ENCODE data around the gene PRSS12. TPM values are rescaled to one million over a fixed set of nuclear protein-coding genes. Genes with fewer than 3 reads are reported as not detected.
"Not testable (repeated sequence)": the region's sequence is repeated elsewhere in the genome, so short reads cannot be mapped to it uniquely, and the experiment has no call there.

PRSS12 gene
- total and polyA plus RNA-seq, 2 experiments from 2014 or later, result 5.5 to 12.9 TPM

DNA sequence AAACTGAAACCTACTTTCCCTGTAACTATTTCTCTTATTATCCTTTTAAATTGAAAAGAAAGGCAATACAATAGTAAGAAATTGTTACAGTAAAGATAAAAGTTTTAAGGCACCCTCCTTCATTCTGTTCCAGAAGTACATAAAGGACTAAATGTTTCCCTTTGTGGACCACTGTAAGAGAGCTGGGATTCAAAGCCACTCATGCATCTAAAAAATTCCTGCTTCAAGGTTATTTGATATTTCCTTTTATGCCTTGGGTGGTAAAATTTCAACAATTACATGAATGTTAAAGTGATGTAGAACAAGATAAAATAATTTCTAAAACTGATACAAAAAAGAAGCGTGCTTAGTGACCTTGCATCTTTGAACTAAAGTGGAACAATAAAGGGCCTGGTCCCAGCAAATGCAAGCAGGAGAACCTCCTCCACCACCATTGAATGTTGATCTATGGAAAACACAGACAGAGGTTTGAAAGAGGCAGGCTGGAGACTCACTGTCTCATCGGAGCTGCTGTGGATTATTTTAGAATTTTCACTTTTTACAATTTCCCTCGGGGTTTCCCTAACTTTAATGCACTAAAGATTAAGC, 42.3 kb upstream of the PRSS12 start:
- Histone ChIP-seq H2AFZ (peak overlapping the region; percentile 3; the same call in 1 of the 2 replicates), H3K4me1 (ENCODE audit: insufficient read depth) (peaks cover 37% of the 10 kb centered on the region), H3K4me3 (no peak overlapping the region), H3K27ac (ENCODE audit: low read depth) (no peak overlapping the region), H3K27me3 (ENCODE audit: insufficient read depth) (no peaks in the 10 kb centered on the region), H3K36me3 (ENCODE audit: insufficient read depth) (no peaks in the 10 kb centered on the region), H3K9me2 (ENCODE audit: insufficient read depth) (no peaks in the 10 kb centered on the region), H3K79me2 (replicated peaks; ENCODE audit: insufficient read depth) (no peaks in the 10 kb centered on the region), H4K20me1 (replicated peaks; ENCODE audit: insufficient read depth) (no peaks in the 10 kb centered on the region), H3K4me2 (no peak overlapping the region), H3F3A (replicated peaks; ENCODE audit: low read depth) (no peaks in the 10 kb centered on the region)
- Mint-ChIP-seq H3K4me1 (peaks cover 40% of the 10 kb centered on the region), H3K27me3 (ENCODE audit: insufficient read depth, low read depth, poor library complexity) (peaks cover 2% of the 10 kb centered on the region), H3K4me3 (no peak overlapping the region), H3K9me3 (peaks cover 4% of the 10 kb centered on the region; the same call in 2 of the 3 replicates), H3K36me3 (ENCODE audit: low read depth) (no peaks in the 10 kb centered on the region), H3K27ac (no peak overlapping the region)
- no peak for TF ChIP-seq STAT1 (IDR thresholded peaks at IDR 0.05; ENCODE audit: unreplicated experiment)
- TF ChIP-seq CREB1 (CRISPR knock-in tag; IDR thresholded peaks at IDR 0.05; ENCODE audit: low read depth), result no peak
- TF ChIP-seq ZNF331 (CRISPR knock-in tag; IDR thresholded peaks at IDR 0.05; ENCODE audit: low read depth), result no peak
- no peak for TF ChIP-seq EZH2 (IDR thresholded peaks at IDR 0.05; ENCODE audit: low read depth, unreplicated experiment)
- TF ChIP-seq, protein P1, sequence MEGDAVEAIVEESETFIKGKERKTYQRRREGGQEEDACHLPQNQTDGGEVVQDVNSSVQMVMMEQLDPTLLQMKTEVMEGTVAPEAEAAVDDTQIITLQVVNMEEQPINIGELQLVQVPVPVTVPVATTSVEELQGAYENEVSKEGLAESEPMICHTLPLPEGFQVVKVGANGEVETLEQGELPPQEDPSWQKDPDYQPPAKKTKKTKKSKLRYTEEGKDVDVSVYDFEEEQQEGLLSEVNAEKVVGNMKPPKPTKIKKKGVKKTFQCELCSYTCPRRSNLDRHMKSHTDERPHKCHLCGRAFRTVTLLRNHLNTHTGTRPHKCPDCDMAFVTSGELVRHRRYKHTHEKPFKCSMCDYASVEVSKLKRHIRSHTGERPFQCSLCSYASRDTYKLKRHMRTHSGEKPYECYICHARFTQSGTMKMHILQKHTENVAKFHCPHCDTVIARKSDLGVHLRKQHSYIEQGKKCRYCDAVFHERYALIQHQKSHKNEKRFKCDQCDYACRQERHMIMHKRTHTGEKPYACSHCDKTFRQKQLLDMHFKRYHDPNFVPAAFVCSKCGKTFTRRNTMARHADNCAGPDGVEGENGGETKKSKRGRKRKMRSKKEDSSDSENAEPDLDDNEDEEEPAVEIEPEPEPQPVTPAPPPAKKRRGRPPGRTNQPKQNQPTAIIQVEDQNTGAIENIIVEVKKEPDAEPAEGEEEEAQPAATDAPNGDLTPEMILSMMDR (conservative IDR thresholded peaks at IDR 0.05; ENCODE audit: low read depth in 2 of 2), result no peak
- TF ChIP-seq, protein P2, sequence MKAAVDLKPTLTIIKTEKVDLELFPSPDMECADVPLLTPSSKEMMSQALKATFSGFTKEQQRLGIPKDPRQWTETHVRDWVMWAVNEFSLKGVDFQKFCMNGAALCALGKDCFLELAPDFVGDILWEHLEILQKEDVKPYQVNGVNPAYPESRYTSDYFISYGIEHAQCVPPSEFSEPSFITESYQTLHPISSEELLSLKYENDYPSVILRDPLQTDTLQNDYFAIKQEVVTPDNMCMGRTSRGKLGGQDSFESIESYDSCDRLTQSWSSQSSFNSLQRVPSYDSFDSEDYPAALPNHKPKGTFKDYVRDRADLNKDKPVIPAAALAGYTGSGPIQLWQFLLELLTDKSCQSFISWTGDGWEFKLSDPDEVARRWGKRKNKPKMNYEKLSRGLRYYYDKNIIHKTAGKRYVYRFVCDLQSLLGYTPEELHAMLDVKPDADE (IDR thresholded peaks at IDR 0.05), result no peak
- TF ChIP-seq, protein P3, sequence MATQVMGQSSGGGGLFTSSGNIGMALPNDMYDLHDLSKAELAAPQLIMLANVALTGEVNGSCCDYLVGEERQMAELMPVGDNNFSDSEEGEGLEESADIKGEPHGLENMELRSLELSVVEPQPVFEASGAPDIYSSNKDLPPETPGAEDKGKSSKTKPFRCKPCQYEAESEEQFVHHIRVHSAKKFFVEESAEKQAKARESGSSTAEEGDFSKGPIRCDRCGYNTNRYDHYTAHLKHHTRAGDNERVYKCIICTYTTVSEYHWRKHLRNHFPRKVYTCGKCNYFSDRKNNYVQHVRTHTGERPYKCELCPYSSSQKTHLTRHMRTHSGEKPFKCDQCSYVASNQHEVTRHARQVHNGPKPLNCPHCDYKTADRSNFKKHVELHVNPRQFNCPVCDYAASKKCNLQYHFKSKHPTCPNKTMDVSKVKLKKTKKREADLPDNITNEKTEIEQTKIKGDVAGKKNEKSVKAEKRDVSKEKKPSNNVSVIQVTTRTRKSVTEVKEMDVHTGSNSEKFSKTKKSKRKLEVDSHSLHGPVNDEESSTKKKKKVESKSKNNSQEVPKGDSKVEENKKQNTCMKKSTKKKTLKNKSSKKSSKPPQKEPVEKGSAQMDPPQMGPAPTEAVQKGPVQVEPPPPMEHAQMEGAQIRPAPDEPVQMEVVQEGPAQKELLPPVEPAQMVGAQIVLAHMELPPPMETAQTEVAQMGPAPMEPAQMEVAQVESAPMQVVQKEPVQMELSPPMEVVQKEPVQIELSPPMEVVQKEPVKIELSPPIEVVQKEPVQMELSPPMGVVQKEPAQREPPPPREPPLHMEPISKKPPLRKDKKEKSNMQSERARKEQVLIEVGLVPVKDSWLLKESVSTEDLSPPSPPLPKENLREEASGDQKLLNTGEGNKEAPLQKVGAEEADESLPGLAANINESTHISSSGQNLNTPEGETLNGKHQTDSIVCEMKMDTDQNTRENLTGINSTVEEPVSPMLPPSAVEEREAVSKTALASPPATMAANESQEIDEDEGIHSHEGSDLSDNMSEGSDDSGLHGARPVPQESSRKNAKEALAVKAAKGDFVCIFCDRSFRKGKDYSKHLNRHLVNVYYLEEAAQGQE (IDR thresholded peaks at IDR 0.05; ENCODE audit: unreplicated experiment), result no peak
- DNase-seq (ENCODE audit: low spot score), result no peak
- ATAC-seq, result no peak

DNA sequence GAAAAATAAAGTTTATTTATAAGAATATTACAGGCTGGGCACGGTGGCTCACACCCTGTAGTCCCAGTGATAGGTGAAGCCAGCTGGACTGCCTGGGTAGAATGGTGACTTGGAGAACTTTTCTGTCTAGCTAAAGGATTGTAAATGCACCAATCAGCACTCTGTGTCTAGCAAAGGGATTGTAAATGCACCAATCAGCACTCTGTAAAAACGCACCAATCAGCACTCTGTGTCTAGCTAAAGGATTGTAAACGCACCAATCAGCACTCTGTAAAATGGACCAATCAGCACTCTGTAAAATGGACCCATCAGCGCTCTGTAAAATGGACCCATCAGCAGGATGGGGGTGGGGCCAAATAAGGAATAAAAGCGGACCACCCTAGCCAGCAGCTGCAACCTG, 39.7 kb upstream of the PRSS12 start:
- H3K27ac Mint-ChIP-seq; H3K9me2 ChIP-seq (ENCODE audit: insufficient read depth); H3K36me3 ChIP-seq (ENCODE audit: insufficient read depth); DNase-seq (ENCODE audit: low spot score); H3K4me2 ChIP-seq; ATAC-seq; H3K9me3 Mint-ChIP-seq; H3K27me3 Mint-ChIP-seq (ENCODE audit: insufficient read depth, low read depth, poor library complexity); H3K4me3 Mint-ChIP-seq; H3K36me3 Mint-ChIP-seq (ENCODE audit: low read depth); H3F3A ChIP-seq (replicated peaks; ENCODE audit: low read depth); H3K27me3 ChIP-seq (ENCODE audit: insufficient read depth); H2AFZ ChIP-seq; H3K27ac ChIP-seq (ENCODE audit: low read depth); H3K4me3 ChIP-seq; H4K20me1 ChIP-seq (replicated peaks; ENCODE audit: insufficient read depth); H3K79me2 ChIP-seq (replicated peaks; ENCODE audit: insufficient read depth): not testable (repeated sequence)
- peaks cover 21% of the 10 kb centered on the region for H3K4me1 Mint-ChIP-seq
- H3K4me1 ChIP-seq (ENCODE audit: insufficient read depth), result peaks cover 15% of the 10 kb centered on the region

Data from GM23338 (cell line).